SH-SY5Y (cell line): ENCODE measurements around the gene RBCK1.

ENCODE experiments used
- GATA2 ChIP-seq: IDR thresholded peaks from 2 replicates; pipeline ENCODE4 v1.6.1; 2011; ENCODE audit warnings: mild to moderate bottlenecking, low read depth, low read length
- GATA3 ChIP-seq: IDR thresholded peaks from 2 replicates; pipeline ENCODE4 v1.6.1; 2011; ENCODE audit warnings: low read depth, mild to moderate bottlenecking, low read length, moderate library complexity

RBCK1 gene

DNA sequence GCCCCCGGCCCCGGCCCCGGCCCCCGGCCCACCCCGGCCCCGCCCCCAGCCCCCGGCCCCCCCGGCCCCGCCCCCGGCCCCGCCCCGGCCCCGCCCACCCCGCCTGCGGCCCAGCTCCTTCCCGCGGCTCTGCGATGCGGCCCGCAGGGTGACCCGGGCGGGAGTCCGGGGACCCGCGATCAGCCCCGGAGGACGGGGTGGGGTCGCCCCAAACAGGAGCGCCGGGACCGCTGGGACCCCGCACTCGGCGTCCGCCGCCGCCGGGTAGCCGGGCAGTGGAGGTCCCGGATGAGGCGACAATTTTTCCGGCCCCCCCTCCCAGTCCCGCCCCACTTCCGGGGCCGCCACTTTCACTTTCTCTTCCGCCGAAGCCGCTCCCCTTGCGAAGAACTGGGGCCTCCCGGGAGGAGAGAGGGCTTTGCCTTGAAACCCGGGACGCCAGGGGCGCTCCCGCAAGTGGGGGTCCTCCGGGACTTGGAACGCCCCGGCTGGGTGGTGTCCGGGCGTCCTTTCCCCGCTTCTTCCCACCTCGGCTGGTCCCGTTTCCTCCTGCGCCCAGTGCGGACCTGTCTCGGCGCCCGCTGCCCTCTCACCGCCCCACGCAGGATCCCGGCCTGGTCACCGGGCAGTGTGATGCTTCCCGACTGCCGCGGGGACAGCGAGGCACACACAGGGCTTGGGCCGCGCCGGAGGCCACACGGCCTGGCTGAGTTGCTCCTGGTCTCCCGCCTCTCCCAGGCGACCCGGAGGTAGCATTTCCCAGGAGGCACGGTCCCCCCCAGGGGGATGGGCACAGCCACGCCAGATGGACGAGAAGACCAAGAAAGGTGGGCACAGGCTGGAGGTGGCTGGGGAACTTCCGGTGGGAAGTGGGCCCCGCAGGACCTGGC lies at the start of gene RBCK1:
Gene RBCK1, plus strand, starts transcription at position 347 of the 890 bp plus-strand sequence. Its CDS starts 459 bp downstream, at position 806.
- no peak for TF ChIP-seq GATA3
- TF ChIP-seq GATA2, result no peak

DNA sequence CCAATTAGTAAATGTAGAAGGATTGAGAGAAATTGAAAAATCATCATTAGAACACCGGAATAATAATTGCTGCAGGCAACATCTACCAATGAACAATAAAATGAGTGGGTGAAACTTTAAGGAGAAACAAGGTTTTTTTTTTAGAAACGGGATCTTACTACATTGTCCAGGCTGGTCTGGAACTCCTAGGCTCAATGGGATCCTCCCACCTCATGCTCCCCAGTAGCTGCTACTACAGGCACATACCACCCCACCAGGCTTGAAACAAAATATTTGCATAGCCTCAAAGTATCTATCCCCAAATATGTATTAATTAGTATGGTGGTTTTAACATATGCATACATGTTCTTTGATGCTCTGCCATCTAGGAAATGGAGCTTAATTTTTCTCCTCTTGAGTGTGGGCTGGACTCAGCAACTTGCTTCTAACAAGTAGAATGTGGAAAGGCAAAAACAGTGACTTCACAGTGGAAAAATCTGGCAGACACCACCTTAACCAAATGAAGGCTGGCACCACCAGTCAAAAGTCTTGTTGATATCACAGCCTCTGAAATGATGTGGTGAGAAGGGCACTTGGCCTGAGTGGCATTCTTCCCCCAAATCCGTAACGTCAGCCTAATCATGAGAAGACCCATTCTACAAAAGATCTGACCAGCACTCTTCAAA lies 49.1 kb upstream of the RBCK1 start:
- TF ChIP-seq GATA2, result no peak
- TF ChIP-seq GATA3, result no peak

GRCh38 chr20:361561-361960 lies 46.5 kb upstream of the RBCK1 start:
- TF ChIP-seq GATA3, result no peak
- no peak for TF ChIP-seq GATA2

GRCh38 chr20:362271-363254 lies 45.5 kb upstream of the RBCK1 start:
- TF ChIP-seq GATA2 (no peak), GATA3 (no peak)

DNA sequence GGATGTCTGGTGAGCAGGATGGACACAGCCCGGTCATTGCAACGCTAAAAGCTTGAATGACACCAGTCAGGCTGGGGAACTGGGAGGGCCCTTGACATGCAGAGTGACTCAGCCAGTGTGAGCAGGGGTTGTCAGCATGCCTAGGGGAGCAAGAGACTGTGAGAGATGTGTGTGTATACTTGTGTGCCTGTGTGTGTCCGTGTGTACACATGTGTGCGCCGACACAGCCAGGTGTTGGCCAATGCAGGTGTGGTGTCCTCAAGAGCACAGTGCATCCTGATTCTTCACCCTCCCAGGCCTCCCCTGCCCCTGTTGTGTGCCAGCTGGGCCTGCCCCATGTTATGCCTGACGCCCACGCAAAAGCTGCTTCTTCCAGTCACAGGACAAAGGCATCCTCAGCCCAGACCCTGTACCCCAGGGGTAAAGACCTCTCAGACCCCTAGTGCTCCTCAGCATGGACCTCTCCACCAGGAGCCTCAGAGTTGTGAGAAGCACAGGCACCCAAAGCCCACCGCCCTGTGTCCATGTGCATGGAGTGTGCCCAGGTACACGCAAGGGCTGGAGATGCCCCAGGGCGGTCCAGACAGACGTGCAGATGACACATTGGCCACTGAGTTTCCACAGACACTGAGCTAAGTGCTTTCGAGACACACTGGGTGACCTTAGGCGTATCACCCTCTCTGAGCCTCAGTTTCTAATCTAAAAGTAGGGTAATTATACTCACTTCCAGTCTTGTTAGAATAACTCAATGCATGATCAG lies 44.6 kb upstream of the RBCK1 start:
- no peak for TF ChIP-seq GATA2
- no peak for TF ChIP-seq GATA3

- TF ChIP-seq GATA2 (no peak), GATA3 (no peak)
These were observed 42.9 kb upstream of the RBCK1 start for GRCh38 chr20:364905-365794.

DNA sequence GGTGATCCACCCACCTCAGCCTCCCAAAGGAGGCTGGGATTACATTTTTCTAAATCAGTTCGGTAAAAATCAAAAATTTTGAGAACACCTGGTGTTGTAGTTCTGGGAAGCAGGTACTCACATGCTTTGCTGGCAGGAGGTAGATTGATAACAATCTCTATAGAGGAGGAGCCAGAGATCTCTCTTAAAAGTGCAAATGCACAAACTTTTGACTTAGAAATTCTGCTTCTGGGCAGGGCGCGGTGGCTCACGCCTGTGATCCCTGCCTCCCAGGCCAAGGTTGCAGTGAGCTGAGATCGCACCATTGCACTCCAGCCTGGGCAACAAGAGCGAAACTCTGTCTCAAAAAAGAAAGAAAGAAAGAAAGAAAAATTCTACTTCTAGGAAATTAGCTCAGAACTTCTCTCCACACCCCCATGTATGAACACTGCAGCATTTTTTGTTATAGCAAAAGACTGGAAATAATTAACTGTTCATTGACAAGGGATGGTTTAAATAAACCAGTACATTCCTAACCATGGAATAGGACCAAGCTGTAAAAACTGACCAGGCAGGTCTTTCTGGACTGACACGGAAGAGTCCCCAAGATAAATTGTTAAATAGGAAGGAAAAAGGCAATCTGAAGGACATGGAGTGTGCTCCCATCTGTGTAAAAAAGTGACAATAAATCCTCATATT lies 41.9 kb upstream of the RBCK1 start:
- TF ChIP-seq GATA2 (peak; percentile 34; the same call in 1 of the 2 replicates), GATA3 (no peak)

GRCh38 chr20:366719-367485 lies 41.2 kb upstream of the RBCK1 start:
- TF ChIP-seq GATA3 (no peak), GATA2 (no peak)

DNA sequence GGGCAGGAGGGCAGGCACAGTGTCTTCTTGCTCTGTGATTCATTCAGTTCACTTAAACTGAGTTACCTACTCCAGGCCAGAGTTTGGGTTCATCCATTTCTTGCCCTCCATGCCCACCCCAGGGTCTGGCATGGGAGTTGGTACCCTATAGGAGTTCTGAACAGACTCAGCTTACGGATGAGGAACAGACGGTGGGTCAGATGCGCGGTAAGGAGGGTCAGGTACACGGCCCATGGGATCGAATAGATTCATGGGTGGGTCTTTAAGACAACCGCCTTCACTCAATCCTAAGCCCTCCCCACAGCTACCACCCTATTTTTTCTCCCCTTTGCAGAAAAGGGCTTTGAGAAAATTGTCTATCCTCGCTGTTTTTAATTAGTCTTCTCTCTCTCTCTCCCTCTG lies 40.6 kb upstream of the RBCK1 start:
- TF ChIP-seq GATA2 (no peak), GATA3 (no peak)

- TF ChIP-seq GATA3, result no peak
- no peak for TF ChIP-seq GATA2
These were observed 39.2 kb upstream of the RBCK1 start for GRCh38 chr20:368915-369314.

- TF ChIP-seq GATA2 (no peak), GATA3 (no peak)
These were observed 37.9 kb upstream of the RBCK1 start for GRCh38 chr20:370151-370600.
